ENCODE data around the gene FRMD4A. TPM values are rescaled to one million over a fixed set of nuclear protein-coding genes. Genes with fewer than 3 reads are reported as not detected.
A peak's percentile ranks its signal among the peaks of the same experiment; 100 is the strongest.

The FRMD4A gene
- polyA plus RNA-seq, 1 of the 3 experiments (the other 2 are of a cell fraction) = 37.7 TPM

DNA sequence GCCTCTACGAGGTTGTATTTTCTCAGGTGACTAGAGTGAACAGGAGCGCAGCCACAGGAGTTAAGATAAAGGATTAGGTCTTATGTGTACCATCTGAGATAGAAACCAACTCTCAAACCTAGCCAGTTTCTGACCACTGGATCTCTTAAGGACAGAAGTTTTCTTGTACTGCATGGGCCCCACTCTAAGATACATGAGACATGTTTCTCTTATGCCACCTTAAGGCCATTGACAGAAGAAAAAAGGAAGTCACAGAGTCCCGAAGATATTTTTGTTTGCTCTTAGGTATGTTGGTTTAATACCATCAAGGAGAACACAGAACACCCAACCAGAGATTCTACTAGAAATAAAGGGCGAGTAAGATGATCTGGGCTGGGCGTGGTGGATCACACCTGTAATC lies 335.8 kb downstream of the FRMD4A start:
- Histone ChIP-seq H3K9me2 (no peaks in the 10 kb centered on the region), H3K4me2 (no peak overlapping the region), H4K20me1 (ENCODE audit: insufficient read depth) (no peaks in the 10 kb centered on the region), H2AFZ (ENCODE audit: low read depth) (no peak overlapping the region), H3K9me3 (no peaks in the 10 kb centered on the region), H3K36me3 (replicated peaks in 1 of 2; ENCODE audit: control insufficient read depth in 1 of 2, insufficient read depth in 2 of 2, low read length in 1 of 2) (no peaks in the 10 kb centered on the region), H3K27me3 (ENCODE audit: insufficient read depth) (no peaks in the 10 kb centered on the region), H3K79me2 (ENCODE audit: insufficient read depth) (peaks cover 10% of the 10 kb centered on the region; the same call in 1 of the 2 replicates), H3K4me1 (ENCODE audit: control insufficient read depth in 1 of 2, insufficient read depth in 2 of 2, low read depth in 1 of 2, low read length in 1 of 2) (peaks cover 13 to 16% of the 10 kb centered on the region in 2 experiments), H3K4me3 (ENCODE audit: low read depth in 2 of 2, low read length in 1 of 2) (no peak overlapping the region), H3F3A (replicated peaks; ENCODE audit: insufficient read depth) (peaks cover 27% of the 10 kb centered on the region), H3K9ac (no peak overlapping the region), H3K27ac (ENCODE audit: low read depth in 2 of 2, low read length in 1 of 2) (no peak overlapping the region)
- ChIA-PET POLR2A (no interaction called here), CTCF (interaction anchor here (0.6 kb wide), 1 partner anchor 16 kb away, joined by 3 read pairs; no protein-coding TSS in a partner anchor)
- TF ChIP-seq EP300 (IDR thresholded peaks at IDR 0.05; ENCODE audit: borderline replicate concordance in 1 of 2, low read depth in 1 of 2, low read length in 1 of 2) (no peak), RAD21 (IDR thresholded peaks at IDR 0.05; ENCODE audit: low read length) (0 out of 2 replicates have a peak, but pooled peaks have one; percentile 9)
- DNase-seq = no peak
- 67% methylated on average over 5 of the region's 5 CpGs for WGBS (ENCODE audit: low lambda C conversion rate)

GRCh38 chr10:13993673-13994089 lies 337.0 kb downstream of the FRMD4A start:
- Histone ChIP-seq H3K9me3 (no peaks in the 10 kb centered on the region), H3K36me3 (replicated peaks in 1 of 2; ENCODE audit: control insufficient read depth in 1 of 2, insufficient read depth in 2 of 2, low read length in 1 of 2) (no peaks in the 10 kb centered on the region), H3K4me3 (ENCODE audit: low read depth in 2 of 2, low read length in 1 of 2) (no peak overlapping the region), H3K4me1 (ENCODE audit: control insufficient read depth in 1 of 2, insufficient read depth in 2 of 2, low read depth in 1 of 2, low read length in 1 of 2) (peaks cover 13 to 16% of the 10 kb centered on the region in 2 experiments), H4K20me1 (ENCODE audit: insufficient read depth) (no peaks in the 10 kb centered on the region), H3K9ac (no peak overlapping the region), H3K4me2 (no peak overlapping the region), H2AFZ (ENCODE audit: low read depth) (no peak overlapping the region), H3K27ac (ENCODE audit: low read depth in 2 of 2, low read length in 1 of 2) (0 out of 4 replicates have a peak overlapping the region, but pooled peaks of 1 of the 2 experiments have one; percentile 18), H3F3A (replicated peaks; ENCODE audit: insufficient read depth) (peaks cover 31% of the 10 kb centered on the region), H3K9me2 (no peaks in the 10 kb centered on the region), H3K27me3 (ENCODE audit: insufficient read depth) (no peaks in the 10 kb centered on the region), H3K79me2 (ENCODE audit: insufficient read depth) (peaks cover 6% of the 10 kb centered on the region; the same call in 1 of the 2 replicates)
- 75% methylated on average over 3 of the region's 3 CpGs for WGBS (ENCODE audit: low lambda C conversion rate)
- no peak for TF ChIP-seq EP300 (IDR thresholded peaks at IDR 0.05; ENCODE audit: borderline replicate concordance in 1 of 2, low read depth in 1 of 2, low read length in 1 of 2)
- TF ChIP-seq GABPA (IDR thresholded peaks at IDR 0.05; ENCODE audit: low read depth) = no peak
- no peak for TF ChIP-seq TAF1 (IDR thresholded peaks at IDR 0.05; ENCODE audit: borderline replicate concordance, low read depth, low read length)
- no peak for TF ChIP-seq FOXM1 (IDR thresholded peaks at IDR 0.05; ENCODE audit: low read depth)
- no peak for TF ChIP-seq TEAD4 (IDR thresholded peaks at IDR 0.05; ENCODE audit: borderline replicate concordance, insufficient read depth)
- no peak for TF ChIP-seq TCF12 (IDR thresholded peaks at IDR 0.05)
- DNase-seq = no peak
- POLR2A ChIA-PET = no interaction called here
- CTCF ChIA-PET = no interaction called here

DNA sequence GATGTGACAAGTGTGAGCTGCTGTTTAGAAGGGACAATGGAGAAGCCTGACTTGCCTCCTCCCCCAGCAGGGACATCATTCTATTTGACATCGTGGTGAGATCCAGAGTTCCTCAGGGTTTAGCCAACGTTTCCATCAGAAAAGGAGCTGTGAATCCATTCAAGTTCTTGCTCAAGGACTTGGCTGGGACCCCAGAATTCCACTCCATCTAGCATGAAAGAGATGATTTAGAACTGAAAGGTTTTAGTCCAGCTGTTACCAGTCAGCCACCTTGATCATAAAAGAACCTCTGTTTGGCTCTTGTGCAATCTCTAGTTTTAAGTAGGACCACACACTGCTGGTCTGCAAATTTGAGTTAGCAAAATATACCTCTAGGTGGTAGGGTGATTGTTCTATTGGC lies 337.6 kb downstream of the FRMD4A start:
- peak overlapping the region; percentile 16; the same call in 1 of the 2 replicates for H3K4me2 ChIP-seq
- H3K9me2 ChIP-seq = no peaks in the 10 kb centered on the region
- H2AFZ ChIP-seq (ENCODE audit: low read depth) = no peak overlapping the region; the same call in 1 of the 2 replicates
- H3F3A ChIP-seq (replicated peaks; ENCODE audit: insufficient read depth) = peaks cover 32% of the 10 kb centered on the region
- peaks cover 6% of the 10 kb centered on the region; the same call in 1 of the 2 replicates for H3K79me2 ChIP-seq (ENCODE audit: insufficient read depth)
- H3K36me3 ChIP-seq (replicated peaks in 1 of 2; ENCODE audit: control insufficient read depth in 1 of 2, insufficient read depth in 2 of 2, low read length in 1 of 2) = no peaks in the 10 kb centered on the region
- H3K4me3 ChIP-seq (ENCODE audit: low read depth in 2 of 2, low read length in 1 of 2) = no peak overlapping the region
- no peak overlapping the region for H3K9ac ChIP-seq
- H3K27ac ChIP-seq (ENCODE audit: low read depth in 2 of 2, low read length in 1 of 2) = peak overlapping the region in 1 of 2 experiments; percentile 18; a peak in 1 of 4 replicates
- ChIA-PET POLR2A (no interaction called here), CTCF (no interaction called here)
- H3K4me1 ChIP-seq (ENCODE audit: control insufficient read depth in 1 of 2, insufficient read depth in 2 of 2, low read depth in 1 of 2, low read length in 1 of 2) = peaks cover 15 to 16% of the 10 kb centered on the region in 2 experiments
- WGBS (ENCODE audit: low lambda C conversion rate) = 29% methylated on average over 2 of the region's 2 CpGs
- DNase-seq = no peak
- no peaks in the 10 kb centered on the region for H4K20me1 ChIP-seq (ENCODE audit: insufficient read depth)
- no peaks in the 10 kb centered on the region for H3K9me3 ChIP-seq
- H3K27me3 ChIP-seq (ENCODE audit: insufficient read depth) = no peaks in the 10 kb centered on the region
- TF ChIP-seq RCOR1 (IDR thresholded peaks at IDR 0.05; ENCODE audit: low read length) = no peak
- no peak for TF ChIP-seq GABPA (IDR thresholded peaks at IDR 0.05; ENCODE audit: low read depth)
- no peak for TF ChIP-seq SIN3A (IDR thresholded peaks at IDR 0.05; ENCODE audit: borderline replicate concordance, low read depth, low read length)
- TF ChIP-seq TAF1 (IDR thresholded peaks at IDR 0.05; ENCODE audit: borderline replicate concordance, low read depth, low read length) = no peak
- TF ChIP-seq PBX3 (IDR thresholded peaks at IDR 0.05) = peak; percentile 46
- no peak for TF ChIP-seq CHD2 (IDR thresholded peaks at IDR 0.05; ENCODE audit: low read length, partially characterized antibody)
- TF ChIP-seq FOXJ3 (CRISPR knock-in tag; IDR thresholded peaks at IDR 0.05) = no peak
- TF ChIP-seq POLR2AphosphoS5 (IDR thresholded peaks at IDR 0.05; ENCODE audit: low read depth, low read length) = no peak
- peak in 1 of 2 experiments; percentile 10; a peak in 1 of 4 replicates for TF ChIP-seq EP300 (IDR thresholded peaks at IDR 0.05; ENCODE audit: borderline replicate concordance in 1 of 2, low read depth in 1 of 2, low read length in 1 of 2)
- TF ChIP-seq TCF12 (IDR thresholded peaks at IDR 0.05) = peak; percentile 75
- no peak for TF ChIP-seq MEF2A (IDR thresholded peaks at IDR 0.05; ENCODE audit: borderline replicate concordance, low read depth)
- TF ChIP-seq USF1 (IDR thresholded peaks at IDR 0.05; ENCODE audit: borderline replicate concordance, low read depth) = no peak
- no peak for TF ChIP-seq JUND (IDR thresholded peaks at IDR 0.05)
- no peak for TF ChIP-seq ELF1 (IDR thresholded peaks at IDR 0.05)
- TF ChIP-seq RXRA (IDR thresholded peaks at IDR 0.05; ENCODE audit: borderline replicate concordance, low read depth) = no peak
- TF ChIP-seq NFIC (IDR thresholded peaks at IDR 0.05; ENCODE audit: borderline replicate concordance) = peak; percentile 44; the same call in 1 of the 2 replicates
- TF ChIP-seq NRF1 (IDR thresholded peaks at IDR 0.05; ENCODE audit: low read depth, low read length) = no peak
- no peak for TF ChIP-seq SMC3 (IDR thresholded peaks at IDR 0.05; ENCODE audit: low read depth, low read length)
